Peyer's patch (tissue), 4 donors: Measurements from ENCODE around the gene WDR38.

ENCODE experiments used
- CTCF ChIP-seq, 6 experiments: fragments of 450-650 bp in 4 of 6; fragments of 200-600 bp in 2 of 6; sonication (generic) in 1 of 6; IDR thresholded peaks; one replicate each; pipeline ENCODE4 v1.5.1; 2017 to 2019; ENCODE audit warnings: antibody characterized with exemption in 6 of 6, mild to moderate bottlenecking in 3 of 6, moderate library complexity in 1 of 6
- POLR2A ChIP-seq, 2 donors: fragments of 450-650 bp; IDR thresholded peaks; one replicate each; pipeline ENCODE4 v1.5.1; 2017; ENCODE audit warnings: antibody characterized with exemption in 2 of 2, mild to moderate bottlenecking in 2 of 2, moderate library complexity in 2 of 2

- TF ChIP-seq POLR2A (IDR thresholded peaks at IDR 0.05) (no peak), CTCF (IDR thresholded peaks at IDR 0.05) (no peak)
Observed at GRCh38 chr9:124835026-124835557, 18.2 kb upstream of the WDR38 start.
